IMR-90 (cell line): ENCODE measurements around the gene SLC16A8. TPM values are rescaled to one million over a fixed set of nuclear protein-coding genes. Genes with fewer than 3 reads are reported as not detected.

Source experiments
- ATAC-seq: fragments of 200-7000 bp; cut with Tn5 transposase; 2 replicates; pipeline ENCODE4 v1.9.1; 2020; ENCODE audit warnings: low read depth, mild to moderate bottlenecking, moderate library complexity
- BruUV-seq: library from RNA; stranded (reverse); fragments of 400-500 nt; replicated peaks from 2 replicates; lab custom pipeline; 2021; lab: Mats Ljungman, UMichigan
- CTCF ChIA-PET: fragments of 300-600 bp; formaldehyde crosslinking; extraction: SDS; loops from one replicate; lab custom pipeline; 2021; ENCODE audit warnings: antibody characterized with exemption; lab: Yijun Ruan, JAX
- POLR2A ChIA-PET: fragments of 300-600 bp; sonication (Branson Sonifier 250); formaldehyde crosslinking; loops from one replicate; lab custom pipeline; 2022; ENCODE audit warnings: antibody characterized with exemption; ENCODE audit not compliant: unreplicated experiment; lab: Charles Lee
- DNase-seq: peaks from one replicate; pipeline ENCODE4 v3.0.0; 2013
- H2AFZ ChIP-seq: replicated peaks from 2 replicates; pipeline ENCODE3; 2013; ENCODE audit warnings: low read length, mild to moderate bottlenecking; ENCODE audit not compliant: poor library complexity
- H2AK5ac ChIP-seq: 2 replicates; pipeline ENCODE4 v1.6.1; 2013; ENCODE audit warnings: low read depth, low read length, inconsistent platforms
- H2AK9ac ChIP-seq: replicated peaks from 2 replicates; pipeline ENCODE3; 2013; ENCODE audit warnings: mild to moderate bottlenecking, low read depth, low read length, moderate library complexity; ENCODE audit not compliant: poor library complexity
- H2BK120ac ChIP-seq: 2 replicates; pipeline ENCODE4 v1.6.1; 2013; ENCODE audit warnings: low read depth, low read length, inconsistent platforms
- H2BK15ac ChIP-seq: 3 replicates; pipeline ENCODE4 v1.6.1; 2013; ENCODE audit warnings: low read depth, low read length, inconsistent platforms
- H2BK20ac ChIP-seq: 2 replicates; pipeline ENCODE4 v1.6.1; 2013; ENCODE audit warnings: low read depth, mild to moderate bottlenecking, inconsistent platforms, low read length, moderate library complexity
- H2BK5ac ChIP-seq: 2 replicates; pipeline ENCODE4 v1.6.1; 2013; ENCODE audit warnings: mild to moderate bottlenecking, low read depth, low read length, inconsistent platforms; ENCODE audit not compliant: poor library complexity, severe bottlenecking
- H3K14ac ChIP-seq: replicated peaks from 2 replicates; pipeline ENCODE4 v1.6.1; 2013; ENCODE audit warnings: low read depth, low read length, inconsistent platforms
- H3K18ac ChIP-seq: 2 replicates; pipeline ENCODE4 v1.6.1; 2013; ENCODE audit warnings: low read depth, low read length, control low read depth
- H3K23ac ChIP-seq: 2 replicates; pipeline ENCODE4 v1.6.1; 2013; ENCODE audit warnings: low read depth, low read length, inconsistent platforms
- H3K27ac ChIP-seq: 2 replicates; pipeline ENCODE4 v1.5.1; 2013; ENCODE audit warnings: mild to moderate bottlenecking, control low read depth, low read length; ENCODE audit not compliant: insufficient read depth
- H3K27me3 ChIP-seq: 2 replicates; pipeline ENCODE4 v1.6.1; 2013; ENCODE audit warnings: low read length; ENCODE audit not compliant: control insufficient read depth, insufficient read depth
- H3K36me3 ChIP-seq: 2 replicates; pipeline ENCODE4 v1.6.1; 2013; ENCODE audit warnings: low read length, mixed read lengths; ENCODE audit not compliant: control insufficient read depth, insufficient read depth
- H3K4ac ChIP-seq: 2 replicates; pipeline ENCODE4 v1.6.1; 2013; ENCODE audit warnings: low read depth, low read length, inconsistent platforms
- H3K4me1 ChIP-seq: 2 replicates; pipeline ENCODE4 v1.6.1; 2013; ENCODE audit warnings: low read length, mixed read lengths; ENCODE audit not compliant: control insufficient read depth, insufficient read depth
- H3K4me2 ChIP-seq: 2 replicates; pipeline ENCODE4 v1.6.1; 2013; ENCODE audit warnings: low read depth, mild to moderate bottlenecking, control low read depth, low read length, moderate library complexity
- H3K4me3 ChIP-seq: 2 replicates; pipeline ENCODE4 v1.5.1; 2013; ENCODE audit warnings: low read depth, mild to moderate bottlenecking, control low read depth, low read length, moderate library complexity; ENCODE audit not compliant: insufficient read depth
- H3K56ac ChIP-seq: 2 replicates; pipeline ENCODE4 v1.6.1; 2013; ENCODE audit warnings: low read length, inconsistent platforms; ENCODE audit not compliant: insufficient read depth; ENCODE audit errors: extremely low read depth
- H3K79me1 ChIP-seq, 2 experiments: 2 replicates each; pipeline ENCODE4 v1.6.1; 2013; ENCODE audit warnings: low read length in 2 of 2, inconsistent platforms in 1 of 2, low read depth in 1 of 2
- H3K9ac ChIP-seq: 2 replicates; pipeline ENCODE4 v1.6.1; 2013; ENCODE audit warnings: low read depth, low read length, control low read depth
- H3K9me1 ChIP-seq: 2 replicates; pipeline ENCODE4 v1.6.1; 2013; ENCODE audit warnings: low read length, inconsistent platforms; ENCODE audit not compliant: insufficient read depth
- H3K9me3 ChIP-seq: 2 replicates; pipeline ENCODE4 v1.6.1; 2013; ENCODE audit warnings: low read length; ENCODE audit not compliant: control insufficient read depth, insufficient read depth
- H4K20me1 ChIP-seq: 2 replicates; pipeline ENCODE4 v1.6.1; 2013; ENCODE audit warnings: low read length, inconsistent platforms; ENCODE audit not compliant: insufficient read depth
- H4K5ac ChIP-seq: 2 replicates; pipeline ENCODE4 v1.6.1; 2013; ENCODE audit warnings: mild to moderate bottlenecking, low read depth, low read length, control low read depth
- H4K8ac ChIP-seq, 2 experiments: 2 replicates each; pipeline ENCODE4 v1.6.1; 2013; ENCODE audit warnings: low read depth in 2 of 2, low read length in 2 of 2, control low read depth in 1 of 2, inconsistent platforms in 1 of 2
- H4K91ac ChIP-seq: 2 replicates; pipeline ENCODE4 v1.6.1; 2013; ENCODE audit warnings: low read depth, low read length, inconsistent platforms; ENCODE audit not compliant: insufficient read depth
- CEBPB ChIP-seq: IDR thresholded peaks from 2 replicates; pipeline ENCODE4 v1.6.1; 2012; ENCODE audit warnings: low read depth, low read length, improper control_type of control experiment
- CHD1 ChIP-seq: IDR thresholded peaks from 2 replicates; pipeline ENCODE4 v1.6.1; 2012; ENCODE audit warnings: low read depth, low read length, improper control_type of control experiment
- MAZ ChIP-seq: IDR thresholded peaks from 2 replicates; pipeline ENCODE4 v1.6.1; 2012; ENCODE audit warnings: low read depth, mild to moderate bottlenecking, low read length, improper control_type of control experiment, moderate library complexity, borderline replicate concordance
- RAD21 ChIP-seq: IDR thresholded peaks from 2 replicates; pipeline ENCODE4 v1.6.1; 2012; ENCODE audit warnings: low read length, improper control_type of control experiment
- SMC3 ChIP-seq: fragments of 150-350 bp; IDR thresholded peaks from 2 replicates; pipeline ENCODE4 v1.6.1; 2016; ENCODE audit warnings: low read depth, mild to moderate bottlenecking, antibody characterized with exemption, low read length, moderate library complexity
- WGBS, 2 experiments: methylation state at CpG; one replicate each; pipeline versions ENCODE4 v1.1.5 to v1.1.7; 2013; ENCODE audit warnings: missing lambda C conversion rate in 2 of 2; ENCODE audit not compliant: insufficient read length in 1 of 2; ENCODE audit errors: extremely low coverage in 2 of 2; 5-methylcytosine and 5-hydroxymethylcytosine counted together
- dilution Hi-C: fragments of 300-500 bp; cut with HindIII; formaldehyde crosslinking; loops from one replicate; pipeline ENCODE4 v1.14.3; 2018; ENCODE audit warnings: low sequenced_read_pairs; ENCODE audit not compliant: unreplicated experiment
- in situ Hi-C: fragments of 300-500 bp; cut with MboI; formaldehyde crosslinking; loops from 3 replicates; pipeline ENCODE4 v1.14.3; 2019; ENCODE audit warnings: low sequenced_read_pairs, inconsistent platforms, mixed read lengths
- intact Hi-C: fragments of 100-400 bp; cut with micrococcal nuclease; formaldehyde crosslinking; loops from 2 replicates; pipeline ENCODE4 v1.10.0; 2022
- polyA plus RNA-seq, 3 experiments: library from polyadenylated mRNA; depleted of rRNA; stranded (reverse); fragments of >200 nt; gene quantifications; 2 replicates each; pipeline ENCODE4 v1.2.3, GENCODE V29; 2012; ENCODE audit warnings: low replicate concordance in 1 of 3
- total RNA-seq: library from RNA; depleted of rRNA; stranded (reverse); fragments of >200 nt; gene quantifications from 2 replicates; pipeline ENCODE4 v1.2.3, GENCODE V29; 2012
- TF ChIP-seq, protein P1 (sequence below): conservative IDR thresholded peaks from 2 replicates; pipeline ENCODE4 v1.5.1; 2012; ENCODE audit warnings: mild to moderate bottlenecking, low read depth, low read length, improper control_type of control experiment
- TF ChIP-seq, protein P2 (sequence below): fragments of 150-350 bp; IDR thresholded peaks from 2 replicates; pipeline ENCODE4 v1.6.1; 2016; ENCODE audit warnings: low read depth, mild to moderate bottlenecking, low read length, moderate library complexity, borderline replicate concordance

Gene SLC16A8
- total and polyA plus RNA-seq, 2 of the 4 experiments (the other 2 are of a cell fraction), result not detected

GRCh38 chr22:38074181-38075104, 9.5 kb downstream of the SLC16A8 start:
- no TSS peak for BruUV-seq
- peak; percentile 73 for ATAC-seq
- dilution Hi-C loops, result no loop called here

More at GRCh38 chr22:38074181-38075104, 9.5 kb downstream of the SLC16A8 start:
- Histone ChIP-seq H3K23ac (no peak overlapping the region), H2AFZ (no peak overlapping the region), H3K9me3 (no peaks in the 10 kb centered on the region), H3K27ac (no peak overlapping the region), H3K4ac (no peak overlapping the region), H2BK15ac (no peak overlapping the region), H3K56ac (no peak overlapping the region), H3K36me3 (peaks cover 10% of the 10 kb centered on the region), H3K9ac (no peak overlapping the region), H4K5ac (no peak overlapping the region), H3K4me2 (no peak overlapping the region), H3K14ac (no peak overlapping the region), H3K27me3 (no peaks in the 10 kb centered on the region; the same call in 1 of the 2 replicates), H4K20me1 (no peaks in the 10 kb centered on the region), H2BK120ac (no peak overlapping the region), H2AK5ac (no peak overlapping the region), H3K18ac (no peak overlapping the region), H3K79me1 (no peaks in the 10 kb centered on the region), H4K91ac (no peak overlapping the region), H3K4me1 (no peaks in the 10 kb centered on the region), H4K8ac (no peak overlapping the region), H3K9me1 (no peaks in the 10 kb centered on the region), H2AK9ac (no peak overlapping the region), H2BK5ac (no peak overlapping the region), H2BK20ac (no peak overlapping the region), H3K4me3 (no peak overlapping the region)
- in situ Hi-C loops, result no loop called here
- peak; percentile 41 for DNase-seq
- POLR2A ChIA-PET, result interaction anchor here (0.6 kb wide), 1 partner anchor 267 kb away, joined by 4 read pairs; no protein-coding TSS in a partner anchor
- CTCF ChIA-PET, result no interaction called here
- 72% methylated on average over 19 of the region's 47 CpGs; no CpG with 5 or more reads in 1 of the 2 experiments for WGBS, 2 experiments
- intact Hi-C loops, result loop anchor here (5.0 kb wide), 1 partner anchor 278 kb away; no protein-coding TSS in a partner anchor
- TF ChIP-seq CEBPB (no peak), MAZ (no peak), CHD1 (no peak), SMC3 (peak; percentile 59), RAD21 (peak; percentile 61)
- TF ChIP-seq, protein P1, sequence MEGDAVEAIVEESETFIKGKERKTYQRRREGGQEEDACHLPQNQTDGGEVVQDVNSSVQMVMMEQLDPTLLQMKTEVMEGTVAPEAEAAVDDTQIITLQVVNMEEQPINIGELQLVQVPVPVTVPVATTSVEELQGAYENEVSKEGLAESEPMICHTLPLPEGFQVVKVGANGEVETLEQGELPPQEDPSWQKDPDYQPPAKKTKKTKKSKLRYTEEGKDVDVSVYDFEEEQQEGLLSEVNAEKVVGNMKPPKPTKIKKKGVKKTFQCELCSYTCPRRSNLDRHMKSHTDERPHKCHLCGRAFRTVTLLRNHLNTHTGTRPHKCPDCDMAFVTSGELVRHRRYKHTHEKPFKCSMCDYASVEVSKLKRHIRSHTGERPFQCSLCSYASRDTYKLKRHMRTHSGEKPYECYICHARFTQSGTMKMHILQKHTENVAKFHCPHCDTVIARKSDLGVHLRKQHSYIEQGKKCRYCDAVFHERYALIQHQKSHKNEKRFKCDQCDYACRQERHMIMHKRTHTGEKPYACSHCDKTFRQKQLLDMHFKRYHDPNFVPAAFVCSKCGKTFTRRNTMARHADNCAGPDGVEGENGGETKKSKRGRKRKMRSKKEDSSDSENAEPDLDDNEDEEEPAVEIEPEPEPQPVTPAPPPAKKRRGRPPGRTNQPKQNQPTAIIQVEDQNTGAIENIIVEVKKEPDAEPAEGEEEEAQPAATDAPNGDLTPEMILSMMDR, result peak; percentile 57
- TF ChIP-seq, protein P2, sequence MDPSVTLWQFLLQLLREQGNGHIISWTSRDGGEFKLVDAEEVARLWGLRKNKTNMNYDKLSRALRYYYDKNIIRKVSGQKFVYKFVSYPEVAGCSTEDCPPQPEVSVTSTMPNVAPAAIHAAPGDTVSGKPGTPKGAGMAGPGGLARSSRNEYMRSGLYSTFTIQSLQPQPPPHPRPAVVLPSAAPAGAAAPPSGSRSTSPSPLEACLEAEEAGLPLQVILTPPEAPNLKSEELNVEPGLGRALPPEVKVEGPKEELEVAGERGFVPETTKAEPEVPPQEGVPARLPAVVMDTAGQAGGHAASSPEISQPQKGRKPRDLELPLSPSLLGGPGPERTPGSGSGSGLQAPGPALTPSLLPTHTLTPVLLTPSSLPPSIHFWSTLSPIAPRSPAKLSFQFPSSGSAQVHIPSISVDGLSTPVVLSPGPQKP, result no peak
